Measurements from ENCODE around the gene GHDC.
A peak's percentile ranks its signal among the peaks of the same experiment; 100 is the strongest.
"Not testable (repeated sequence)": the region's sequence is repeated elsewhere in the genome, so short reads cannot be mapped to it uniquely, and the experiment has no call there.

GHDC gene

DNA sequence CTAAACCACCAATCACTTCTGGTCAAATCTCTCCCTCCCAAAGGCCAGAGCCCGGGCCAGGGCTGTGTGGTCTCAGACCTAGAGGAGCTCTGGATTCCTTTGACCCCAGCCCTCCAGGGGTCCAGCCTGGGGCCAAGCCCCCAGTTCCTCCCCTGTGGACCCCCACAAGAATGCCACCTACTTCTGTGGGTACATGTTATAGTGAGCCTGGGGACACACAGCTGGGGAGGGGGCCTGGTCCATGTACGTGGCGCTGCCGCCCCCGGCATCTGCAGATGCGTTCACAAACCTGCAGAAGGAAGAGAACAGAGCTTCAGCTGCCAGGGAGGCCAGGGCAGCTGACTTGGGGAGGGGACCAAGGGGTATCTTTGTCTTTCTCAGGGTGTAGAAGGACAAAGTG, 7.9 kb upstream of the GHDC start:
- DNase-seq, result no peak

DNA sequence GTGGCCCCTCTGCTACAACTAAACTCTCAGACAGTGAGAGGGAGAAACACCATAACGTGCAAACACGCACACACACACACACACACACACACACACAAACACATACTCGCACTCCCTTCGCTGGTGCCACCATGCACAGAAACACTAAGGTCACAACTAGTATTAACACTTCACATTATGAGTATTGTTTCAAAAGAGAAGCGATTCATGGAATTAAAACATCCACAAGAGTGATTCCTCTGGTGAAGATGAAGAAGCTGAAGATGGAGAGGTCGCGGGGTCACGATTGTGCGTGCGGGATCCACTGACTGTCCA, 7.1 kb upstream of the GHDC start:
- no peak for DNase-seq

- DNase-seq, result no peak
Measured at GRCh38 chr17:42200706-42201457, 6.6 kb upstream of the GHDC start.

DNA sequence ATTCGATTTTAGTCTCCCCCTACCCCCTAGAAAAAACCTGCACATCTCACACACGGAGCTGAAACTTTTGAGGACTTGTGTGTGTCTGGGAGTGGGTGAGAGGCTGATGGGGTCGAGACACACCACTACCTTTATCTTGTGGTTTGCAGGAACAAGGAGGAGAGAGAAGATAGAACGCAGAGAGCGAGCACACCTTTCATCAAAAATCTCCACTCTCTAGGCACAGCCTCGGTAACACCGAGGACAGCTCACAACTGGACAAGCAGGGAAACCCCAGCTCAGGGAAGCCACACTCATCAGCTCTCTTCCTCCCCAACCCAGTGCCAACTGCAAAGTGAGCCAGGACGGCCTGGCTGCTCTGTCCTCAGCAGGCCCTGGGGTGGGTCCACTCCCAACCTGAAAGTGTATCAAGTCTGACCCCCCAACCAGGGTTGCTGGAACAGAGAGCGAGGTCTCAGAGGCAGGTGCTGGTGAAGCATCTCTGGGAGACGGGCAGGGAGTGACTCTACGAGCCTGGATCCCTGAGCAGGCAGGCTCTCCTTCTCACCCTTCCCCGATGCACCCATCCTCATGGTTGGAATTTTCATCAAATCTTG, 5.2 kb upstream of the GHDC start:
- no peak for DNase-seq

GRCh38 chr17:42198897-42199296, 4.6 kb upstream of the GHDC start:
- DNase-seq, result no peak

GRCh38 chr17:42197564-42198156, 3.4 kb upstream of the GHDC start:
- no peak for DNase-seq

DNA sequence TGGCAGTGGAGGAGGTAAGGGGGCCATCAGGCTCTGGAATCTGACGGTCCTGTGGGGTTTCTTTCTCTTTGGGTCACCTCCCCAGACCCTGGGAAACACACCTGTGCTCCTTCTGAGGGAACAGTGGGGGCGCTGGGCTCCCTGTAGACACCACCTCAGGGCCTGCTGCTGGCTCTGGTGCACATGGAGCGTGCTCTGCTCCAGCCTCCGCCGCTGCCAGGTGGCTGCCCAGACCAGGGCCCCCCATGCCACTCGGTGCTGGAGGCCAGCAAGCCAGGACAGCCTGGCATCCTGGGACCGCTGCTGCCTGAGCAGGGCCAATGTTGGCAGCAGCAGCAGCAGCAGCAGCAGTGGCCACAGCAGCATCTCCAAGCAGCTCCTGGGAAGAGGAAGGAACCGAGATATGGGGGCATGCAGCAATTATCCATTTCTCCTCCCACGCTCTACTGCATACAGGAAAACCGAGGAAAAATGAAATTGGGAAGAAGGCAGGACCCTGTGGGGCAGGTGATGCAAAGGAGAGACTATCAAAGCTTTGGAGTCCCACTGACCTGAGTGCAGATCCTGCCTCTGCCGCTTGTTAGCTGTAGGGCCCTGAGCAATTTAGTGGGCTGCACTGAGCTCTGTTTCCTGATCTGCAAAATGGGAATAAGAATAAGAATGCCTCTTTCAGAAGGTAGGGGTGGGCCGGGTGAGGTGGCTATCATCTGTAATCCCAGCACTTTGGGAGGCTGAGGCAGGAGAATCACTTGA, 902 bp downstream of the GHDC start:
- no peak for DNase-seq

- no peak for DNase-seq
Measured at GRCh38 chr17:42192189-42193126, 1.8 kb downstream of the GHDC start.

DNA sequence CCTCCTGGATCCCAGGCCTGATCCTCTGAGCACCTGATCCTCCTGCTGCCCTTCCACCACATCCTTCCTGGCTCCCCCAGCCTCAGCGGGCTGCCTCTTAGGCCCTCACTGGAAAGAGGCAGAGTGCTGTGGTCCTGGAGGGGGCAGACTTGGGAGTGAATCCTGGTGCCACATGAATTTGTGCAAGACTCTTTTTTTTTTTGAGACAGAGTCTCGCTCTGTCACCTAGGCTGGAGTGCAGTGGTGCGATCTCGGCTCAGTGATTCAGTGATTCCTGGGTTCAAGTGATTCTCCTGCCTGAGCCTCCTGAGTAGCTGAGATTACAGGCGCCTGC, 3.1 kb downstream of the GHDC start:
- DNase-seq, result no peak

GRCh38 chr17:42190491-42191274, 3.6 kb downstream of the GHDC start:
- DNase-seq, result no peak

GRCh38 chr17:42189651-42189965, 4.7 kb downstream of the GHDC start:
- DNase-seq, result no peak

GRCh38 chr17:42188749-42189650, 5.3 kb downstream of the GHDC start:
- peak; percentile 77 for DNase-seq

- no peak for DNase-seq
Measured at GRCh38 chr17:42187833-42188232, 6.5 kb downstream of the GHDC start.

DNA sequence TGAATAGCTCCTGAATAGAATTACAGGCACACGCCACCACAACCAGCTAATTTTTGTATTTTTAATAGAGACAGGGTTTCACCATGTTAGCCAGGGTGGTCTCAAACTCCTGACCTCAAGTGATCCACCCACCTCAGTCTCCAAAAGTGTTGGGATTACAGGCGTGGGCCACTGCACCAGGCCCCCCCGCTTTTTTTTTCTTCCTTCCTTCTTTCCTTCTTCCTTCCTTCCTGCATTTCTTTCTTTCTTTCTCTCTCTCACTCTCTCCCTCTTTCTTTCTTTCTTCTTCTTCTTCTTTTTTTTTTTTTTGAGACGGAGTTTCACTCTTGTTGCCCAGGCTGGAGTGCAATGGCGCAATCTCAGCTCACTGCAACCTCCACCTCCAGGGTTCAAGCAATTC, 8.1 kb downstream of the GHDC start:
- DNase-seq, result not testable (repeated sequence)

- DNase-seq, result no peak
Measured at GRCh38 chr17:42185621-42185930, 8.7 kb downstream of the GHDC start.

GRCh38 chr17:42184713-42185620, 9.3 kb downstream of the GHDC start, which contains the start of gene HCRT:
Gene HCRT, minus strand, starts transcription at chr17:42185452. Its CDS starts 87 bp downstream, at chr17:42185365.
- DNase-seq, result no peak

DNA sequence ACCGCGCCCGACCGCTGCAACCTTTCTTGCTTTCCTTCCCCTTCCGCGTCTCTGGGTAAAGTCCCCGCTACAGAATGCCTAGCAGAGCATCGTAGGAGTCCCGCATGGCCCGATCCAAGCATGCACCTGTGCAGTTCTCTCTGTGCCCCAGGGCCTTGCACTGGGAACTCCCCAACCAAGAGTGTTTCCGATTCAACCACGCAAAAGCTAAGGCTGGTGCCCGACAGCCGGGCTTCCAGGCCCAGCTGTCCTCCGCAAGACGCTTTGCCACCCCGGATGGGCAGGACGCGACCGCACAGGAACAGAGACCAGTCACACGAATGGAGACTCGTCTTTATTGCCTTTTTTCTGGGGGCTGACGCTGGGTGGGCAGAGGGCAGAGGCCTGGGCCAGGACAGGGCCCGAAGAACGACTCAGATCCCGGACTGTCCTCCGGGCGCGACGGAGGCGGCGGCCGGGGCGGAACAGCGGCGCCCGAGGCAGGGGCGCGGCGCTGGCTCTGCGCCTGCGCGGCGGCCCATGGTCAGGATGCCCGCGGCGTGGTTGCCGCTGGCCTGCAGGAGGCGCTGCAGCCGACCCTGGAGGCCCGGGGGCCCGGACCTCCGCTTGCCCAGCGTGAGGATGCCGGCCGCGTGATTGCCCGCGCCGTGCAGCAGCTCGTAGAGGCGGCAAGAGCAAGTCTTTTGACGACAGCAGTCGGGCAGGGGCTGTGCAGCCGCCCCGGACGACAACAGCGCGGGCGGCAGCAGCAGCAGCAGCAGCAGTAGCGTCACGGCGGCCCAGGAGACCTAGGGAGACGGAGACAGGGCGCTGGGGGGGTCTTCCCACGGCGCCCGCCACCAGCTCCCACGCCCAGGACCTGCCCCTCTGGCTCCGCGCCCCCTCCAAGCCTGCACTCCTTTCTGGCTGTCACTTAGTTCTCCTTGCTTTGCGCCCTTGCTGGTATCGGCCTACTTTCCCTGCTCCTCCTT, 10.3 kb downstream of the GHDC start:
- DNase-seq, result no peak

DNA sequence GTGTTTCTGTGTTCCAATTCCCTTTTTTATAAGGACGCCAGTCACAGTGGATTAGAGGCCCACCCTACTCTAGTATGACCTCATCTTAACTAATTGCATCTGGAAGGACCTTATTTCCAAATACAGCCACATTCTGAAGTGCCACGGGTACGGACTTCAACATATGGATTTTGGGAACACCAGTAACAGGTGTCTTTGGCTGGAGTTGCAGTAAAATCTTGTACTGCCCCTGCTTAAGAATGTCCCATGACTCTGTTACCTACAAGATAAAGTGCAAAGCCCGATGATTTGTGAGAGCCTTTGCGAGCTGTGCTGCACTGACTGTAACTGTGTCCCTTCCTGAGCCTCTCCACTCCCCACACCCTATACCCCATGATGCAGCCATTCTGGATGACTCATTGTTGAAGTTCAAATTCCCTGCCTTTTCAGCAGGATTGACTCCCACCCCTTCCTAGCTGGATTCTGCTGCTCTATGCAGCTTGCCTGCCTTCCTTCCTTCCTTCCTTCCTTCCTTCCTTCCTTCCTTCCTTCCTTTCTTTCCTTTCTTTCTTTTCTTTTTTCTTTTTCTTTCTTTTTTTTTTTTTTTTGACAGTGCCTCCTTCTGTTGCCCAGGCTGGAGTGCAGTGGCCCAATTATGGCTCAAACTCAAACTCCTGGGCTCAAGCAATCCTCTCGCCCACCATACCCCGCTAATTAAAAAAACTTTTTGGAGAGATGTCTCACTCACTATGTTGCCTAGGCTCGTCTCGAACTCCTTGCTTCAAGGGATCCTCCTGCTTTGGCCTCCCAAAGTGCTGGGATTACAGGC, 11.2 kb downstream of the GHDC start:
- DNase-seq, result no peak
